Esophagus mucosa (tissue), 1 donor: Measurements from ENCODE around the gene FOXN4. TPM values are rescaled to one million over a fixed set of nuclear protein-coding genes. Genes with fewer than 3 reads are reported as not detected.

ENCODE experiments used
- ATAC-seq: fragments of 200-7000 bp; cut with Tn5 transposase; one replicate; pipeline ENCODE4 v1.9.1; 2020
- total RNA-seq: library from RNA; stranded (reverse); gene quantifications from one replicate; pipeline ENCODE4 v1.2.4, GENCODE V29; 2023
- donor health status: DM: yes; HTN: yes; CAD: no.

Gene FOXN4
- total RNA-seq, 1 donor from 2014 or later = not detected

GRCh38 chr12:109305547-109305946 lies 3.5 kb downstream of the FOXN4 start:
- no peak for ATAC-seq

GRCh38 chr12:109304485-109304884 lies 4.6 kb downstream of the FOXN4 start:
- ATAC-seq = no peak

GRCh38 chr12:109302770-109303169 lies 6.3 kb downstream of the FOXN4 start:
- ATAC-seq = no peak

DNA sequence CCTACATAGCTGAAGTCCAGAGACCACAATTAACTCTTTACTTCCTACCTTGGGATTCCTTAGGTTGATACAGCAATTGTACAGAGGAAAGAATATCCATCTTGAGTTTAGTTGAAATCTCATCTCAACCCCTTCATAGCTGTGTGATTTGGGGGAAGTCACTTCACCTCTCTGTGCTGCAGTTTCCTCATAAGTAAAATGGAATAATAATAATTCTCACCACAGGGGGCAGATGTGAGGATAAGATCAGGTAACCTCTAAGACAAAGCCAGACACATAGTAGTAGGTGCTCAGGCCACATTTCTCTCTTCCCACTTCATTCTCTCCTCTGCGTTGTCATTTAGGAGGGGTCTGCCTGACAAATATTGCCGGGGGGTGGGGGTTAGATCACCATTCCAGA lies 6.7 kb downstream of the FOXN4 start:
- peak; percentile 39 for ATAC-seq

DNA sequence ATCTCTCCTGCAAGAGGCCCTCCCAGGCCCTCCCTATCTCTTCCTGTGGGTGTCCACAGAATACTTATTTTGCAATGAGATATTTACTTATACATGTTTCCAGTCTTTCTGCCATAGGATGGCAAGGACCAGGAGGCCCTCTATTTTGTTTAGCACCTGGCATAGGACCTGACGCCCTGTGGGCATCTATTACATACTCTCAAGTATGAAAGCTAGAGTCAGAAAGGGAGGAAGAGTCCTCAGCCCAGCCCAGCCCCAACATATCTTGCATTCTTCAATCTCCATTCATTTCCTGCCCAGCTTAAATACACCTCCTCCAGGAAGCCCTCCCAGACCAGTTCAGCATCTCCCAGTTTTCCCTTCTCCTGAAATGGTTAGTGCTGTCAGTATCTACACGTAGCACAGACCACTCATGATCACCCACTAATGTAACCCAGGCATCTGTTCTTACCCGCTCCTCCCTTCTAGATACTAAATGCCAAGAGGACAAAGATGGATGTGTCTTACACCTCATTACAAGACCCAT lies 7.4 kb downstream of the FOXN4 start:
- ATAC-seq = no peak

GRCh38 chr12:109299849-109300248 lies 9.2 kb downstream of the FOXN4 start:
- ATAC-seq = no peak

GRCh38 chr12:109296431-109296830 lies 12.7 kb downstream of the FOXN4 start:
- ATAC-seq = no peak

- ATAC-seq = no peak
Measured at GRCh38 chr12:109295764-109296425, 13.2 kb downstream of the FOXN4 start.

DNA sequence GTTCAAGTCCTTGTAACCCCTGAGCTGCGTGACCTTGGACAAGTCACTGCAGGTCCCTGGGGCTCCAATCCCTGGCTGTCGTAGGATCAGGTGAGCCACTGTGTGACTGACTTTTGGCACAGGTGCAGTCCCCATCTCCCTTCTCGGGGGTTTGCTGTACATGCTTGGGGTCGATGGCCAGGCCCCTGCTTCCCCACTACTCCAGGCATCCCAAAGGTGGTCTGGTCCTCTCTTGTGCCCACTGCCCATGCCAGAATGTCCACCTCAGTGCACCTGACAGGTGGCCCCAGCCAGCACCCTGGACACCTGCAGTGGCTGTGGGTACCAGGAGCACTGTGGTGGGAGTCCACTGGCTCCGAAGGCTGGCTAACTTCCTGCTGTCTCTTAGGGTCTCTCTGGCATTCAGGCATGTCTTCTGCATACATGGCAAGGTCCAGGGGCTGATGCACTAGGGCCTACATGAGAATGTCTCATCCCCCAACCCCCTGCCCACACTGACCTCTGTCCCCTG lies 14.7 kb downstream of the FOXN4 start:
- no peak for ATAC-seq

GRCh38 chr12:109293106-109293505 lies 16.0 kb downstream of the FOXN4 start:
- no peak for ATAC-seq

- no peak for ATAC-seq
Measured at GRCh38 chr12:109292342-109292711, 16.8 kb downstream of the FOXN4 start.

DNA sequence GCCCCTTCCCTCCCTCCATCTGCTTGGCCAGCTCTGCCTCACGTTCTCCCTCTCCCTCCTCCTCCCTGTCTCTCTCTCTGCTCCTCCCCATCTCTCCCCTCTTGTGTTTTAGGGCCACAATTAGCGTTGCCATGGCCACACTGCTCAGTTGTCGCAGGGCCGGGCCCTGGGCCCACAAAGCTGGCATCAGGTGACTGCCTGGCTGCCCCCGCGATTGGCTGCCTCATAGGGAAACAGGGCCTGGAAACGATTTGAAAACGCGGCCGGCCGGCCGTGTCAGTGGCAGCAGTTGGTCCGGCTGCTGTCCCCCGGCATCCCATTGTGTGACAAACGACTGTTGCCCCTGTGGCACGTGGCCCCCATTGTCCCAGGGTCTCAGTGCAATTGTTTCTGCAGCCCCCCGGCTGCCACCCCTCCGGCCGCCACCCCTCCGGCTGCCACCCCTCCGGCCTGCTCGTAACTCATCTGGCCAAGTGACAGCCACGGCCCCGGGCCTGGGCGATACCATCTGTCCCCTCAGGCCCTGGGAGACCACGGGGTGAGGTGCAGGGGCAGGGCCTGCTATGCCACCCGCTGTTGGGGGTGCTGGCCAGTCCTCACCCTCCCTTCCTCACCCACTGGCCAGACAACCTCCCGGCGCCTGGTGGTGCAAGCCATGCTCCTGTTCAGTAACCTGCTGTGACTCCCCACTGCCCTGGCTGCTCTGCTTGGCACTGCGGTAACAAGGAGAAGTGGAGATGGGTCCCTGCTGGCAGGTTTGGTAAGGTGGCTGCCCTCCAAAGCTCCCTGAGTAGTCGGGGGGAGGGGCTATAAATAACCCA lies 17.4 kb downstream of the FOXN4 start:
- no peak for ATAC-seq

DNA sequence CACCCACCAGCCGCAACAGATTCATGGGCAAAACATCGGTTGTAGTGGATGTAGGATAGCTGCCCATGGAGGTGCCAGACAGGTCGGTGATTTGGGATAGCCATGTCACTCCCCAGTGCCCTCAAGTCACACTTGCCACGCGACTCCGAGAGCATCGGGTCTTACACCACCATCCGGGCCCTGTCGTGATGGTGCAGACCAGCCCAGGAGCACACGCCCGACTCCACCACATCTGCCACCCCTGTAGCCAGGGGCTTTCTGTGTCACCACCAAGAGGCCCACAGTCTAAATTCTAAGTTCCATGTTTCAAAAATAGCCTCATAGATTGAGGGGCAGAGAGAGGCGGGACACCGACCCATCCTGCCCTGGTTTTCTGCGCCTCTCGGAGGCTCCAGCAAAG lies 18.0 kb downstream of the FOXN4 start:
- ATAC-seq = no peak

GRCh38 chr12:109290061-109290460 lies 19.0 kb downstream of the FOXN4 start:
- no peak for ATAC-seq

DNA sequence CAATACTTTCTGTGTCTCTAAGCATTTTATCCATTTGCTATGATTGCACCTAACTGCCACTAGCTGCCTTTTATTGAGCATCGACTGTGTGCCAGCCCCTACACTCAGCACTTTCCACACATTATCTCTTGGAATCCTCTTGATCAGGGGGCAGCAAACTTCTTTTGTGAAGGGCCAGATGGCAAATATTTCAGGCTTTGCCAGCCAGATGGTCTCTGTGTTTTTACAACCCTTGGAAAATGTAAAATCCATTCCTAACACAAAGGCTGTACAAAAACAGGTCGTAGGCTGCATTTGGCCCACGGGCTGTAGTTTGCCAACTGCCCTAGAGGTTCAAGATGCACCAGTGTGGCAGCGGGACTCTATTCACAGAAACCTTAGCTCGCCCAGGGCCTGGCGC lies 19.5 kb downstream of the FOXN4 start:
- no peak for ATAC-seq

GRCh38 chr12:109289004-109289403 lies 20.1 kb downstream of the FOXN4 start:
- ATAC-seq = no peak

DNA sequence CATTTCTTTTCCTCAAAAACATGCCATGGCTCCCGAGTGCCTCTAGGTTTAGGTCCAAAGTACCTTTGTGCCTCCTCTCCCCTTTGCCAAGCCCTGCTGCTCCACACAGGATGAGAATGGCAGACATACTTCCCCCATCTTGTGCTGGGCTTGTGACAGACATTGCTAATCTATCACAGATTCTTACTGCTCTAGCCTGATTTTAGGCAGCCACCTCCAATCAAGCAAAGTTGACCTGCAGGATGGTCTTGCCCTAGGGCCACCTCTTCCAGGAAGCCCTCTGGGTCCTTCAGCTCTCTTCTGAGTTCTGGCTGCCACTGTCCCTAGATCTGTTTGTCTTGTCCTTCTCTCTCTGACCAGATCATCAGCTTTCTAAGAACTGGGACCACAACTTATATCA lies 20.5 kb downstream of the FOXN4 start:
- no peak for ATAC-seq

DNA sequence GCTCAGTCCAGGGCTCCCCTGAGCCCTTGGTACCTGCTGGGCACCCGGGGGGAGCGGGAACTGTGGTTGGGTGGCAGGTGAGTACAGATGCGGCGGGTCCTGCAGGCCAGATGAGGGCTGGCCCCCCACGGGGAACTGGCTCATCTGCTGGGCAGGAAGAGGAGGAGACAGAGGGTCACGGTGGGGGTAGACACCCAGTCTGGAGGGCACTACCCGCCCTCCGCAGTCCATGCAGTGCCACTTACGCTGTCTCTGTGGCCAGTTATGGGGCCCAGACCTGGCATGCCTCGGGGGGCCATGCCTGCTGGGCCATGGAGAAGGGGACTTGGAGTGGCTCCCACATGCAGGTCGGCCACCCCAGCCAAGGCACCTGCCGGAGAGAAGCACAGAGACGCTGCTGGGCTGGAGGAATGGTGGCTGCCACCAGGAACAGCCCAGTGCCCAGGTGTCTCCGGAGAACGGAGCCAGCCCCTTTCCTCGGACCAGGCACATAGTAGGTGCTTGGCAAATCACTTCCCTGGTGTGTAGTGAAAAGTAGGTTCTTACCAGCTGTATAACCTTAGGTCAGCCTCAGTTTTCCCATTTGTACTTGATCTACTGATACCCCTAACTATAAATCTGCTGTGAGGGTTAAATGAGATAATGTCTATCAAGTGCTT lies 21.1 kb downstream of the FOXN4 start:
- ATAC-seq = no peak

GRCh38 chr12:109287181-109287580 lies 21.9 kb downstream of the FOXN4 start:
- no peak for ATAC-seq

- ATAC-seq = no peak
Measured at GRCh38 chr12:109286652-109287051, 22.4 kb downstream of the FOXN4 start.

- no peak for ATAC-seq
Measured at GRCh38 chr12:109286252-109286651, 22.8 kb downstream of the FOXN4 start.

GRCh38 chr12:109284392-109284791 lies 24.7 kb downstream of the FOXN4 start:
- no peak for ATAC-seq

GRCh38 chr12:109281452-109281851 lies 27.6 kb downstream of the FOXN4 start:
- ATAC-seq = no peak
